Activated CD4-positive, alpha-beta memory T cell treated with anti-CD3 and anti-CD28 coated beads for 36 hours (primary cell): Measurements from ENCODE around the gene ARHGAP26. TPM values are rescaled to one million over a fixed set of nuclear protein-coding genes. Genes with fewer than 3 reads are reported as not detected.

Source experiments
- CTCF ChIA-PET: fragments of 350-600 bp; sonication (Branson Sonifier 250); formaldehyde crosslinking; loops from one replicate; lab custom pipeline; 2021; ENCODE audit warnings: antibody characterized with exemption, inconsistent platforms; lab: Charles Lee
- POLR2A ChIA-PET: fragments of 350-600 bp; sonication (Branson Sonifier 250); formaldehyde crosslinking; loops from one replicate; lab custom pipeline; 2021; ENCODE audit warnings: antibody characterized with exemption; lab: Charles Lee
- DNase-seq: peaks from one replicate; pipeline ENCODE4 v3.0.0-alpha.2; 2020
- H3K27ac Mint-ChIP-seq: one replicate; pipeline ENCODE4 v1.8.0; 2021; ENCODE audit warnings: mixed read lengths
- H3K27me3 Mint-ChIP-seq: one replicate; pipeline ENCODE4 v1.8.0; 2021; ENCODE audit warnings: mixed read lengths
- H3K36me3 Mint-ChIP-seq: one replicate; pipeline ENCODE4 v1.8.0; 2021; ENCODE audit warnings: mixed read lengths
- H3K4me1 Mint-ChIP-seq: one replicate; pipeline ENCODE4 v1.8.0; 2021; ENCODE audit warnings: low read depth, mixed read lengths
- H3K4me3 Mint-ChIP-seq: one replicate; pipeline ENCODE4 v1.8.0; 2021; ENCODE audit warnings: mild to moderate bottlenecking, mixed read lengths
- H3K9me3 Mint-ChIP-seq: one replicate; pipeline ENCODE4 v1.8.0; 2021; ENCODE audit warnings: mixed read lengths
- intact Hi-C: fragments of 100-400 bp; cut with micrococcal nuclease; formaldehyde crosslinking; loops from one replicate; pipeline ENCODE4 v1.15.1; 2023
- total RNA-seq, 2 experiments: library from RNA; stranded (reverse); gene quantifications; one replicate each; pipeline ENCODE4 v1.2.3, GENCODE V29; 2021

ARHGAP26 gene
- total RNA-seq, 2 experiments from 2014 or later, result 16.4 to 16.9 TPM

GRCh38 chr5:142805339-142805738 is 35.2 kb downstream of the ARHGAP26 start:
- Mint-ChIP-seq H3K4me3 (no peak overlapping the region), H3K9me3 (no peaks in the 10 kb centered on the region), H3K36me3 (no peaks in the 10 kb centered on the region), H3K4me1 (peaks cover 18% of the 10 kb centered on the region), H3K27me3 (no peaks in the 10 kb centered on the region), H3K27ac (no peak overlapping the region)
- no peak for DNase-seq
- intact Hi-C loops, result no loop called here
- ChIA-PET CTCF (no interaction called here), POLR2A (no interaction called here)

DNA sequence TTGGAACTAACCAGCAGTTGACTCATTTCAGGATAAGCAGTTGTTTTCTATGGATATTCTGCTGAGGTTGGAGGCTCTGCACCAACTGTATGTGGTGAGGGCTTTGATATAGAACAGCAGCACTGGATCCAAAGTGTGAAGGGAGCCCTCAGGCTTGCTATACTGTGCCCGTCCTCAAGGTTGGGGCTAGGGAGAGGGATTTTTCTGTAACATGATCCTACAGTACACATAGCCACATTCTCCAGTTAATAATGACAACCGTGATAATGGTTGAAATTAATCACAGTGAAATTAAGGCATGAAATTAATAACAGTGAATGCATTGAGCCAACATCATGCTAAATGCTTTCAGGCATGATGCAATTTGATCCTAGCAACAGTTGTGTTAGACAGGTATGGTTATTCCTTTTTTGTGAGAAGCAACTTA is 36.7 kb downstream of the ARHGAP26 start:
- no peaks in the 10 kb centered on the region for H3K36me3 Mint-ChIP-seq
- intact Hi-C loops, result no loop called here
- H3K27me3 Mint-ChIP-seq, result no peaks in the 10 kb centered on the region
- H3K9me3 Mint-ChIP-seq, result no peaks in the 10 kb centered on the region
- CTCF ChIA-PET, result no interaction called here
- no peak for DNase-seq
- H3K4me1 Mint-ChIP-seq, result peaks cover 5% of the 10 kb centered on the region
- no peak overlapping the region for H3K27ac Mint-ChIP-seq
- no peak overlapping the region for H3K4me3 Mint-ChIP-seq
- POLR2A ChIA-PET, result no interaction called here

- no peak for DNase-seq
- CTCF ChIA-PET, result no interaction called here
- POLR2A ChIA-PET, result no interaction called here
- H3K27me3 Mint-ChIP-seq, result no peaks in the 10 kb centered on the region
- no peaks in the 10 kb centered on the region for H3K36me3 Mint-ChIP-seq
- H3K9me3 Mint-ChIP-seq, result no peaks in the 10 kb centered on the region
- no peak overlapping the region for H3K4me3 Mint-ChIP-seq
- H3K4me1 Mint-ChIP-seq, result peaks cover under 1% of the 10 kb centered on the region
- intact Hi-C loops, result no loop called here
- H3K27ac Mint-ChIP-seq, result no peak overlapping the region
Observed at GRCh38 chr5:142807372-142807911, 37.3 kb downstream of the ARHGAP26 start.

GRCh38 chr5:142808878-142809598 is 38.9 kb downstream of the ARHGAP26 start:
- H3K27me3 Mint-ChIP-seq, result no peaks in the 10 kb centered on the region
- POLR2A ChIA-PET, result no interaction called here
- CTCF ChIA-PET, result interaction anchor here (0.8 to 1.4 kb wide), 3 partner anchors 58 to 79 kb away, joined by 3 to 5 read pairs (median 4); no protein-coding TSS in a partner anchor
- no peaks in the 10 kb centered on the region for H3K36me3 Mint-ChIP-seq
- intact Hi-C loops, result no loop called here
- no peaks in the 10 kb centered on the region for H3K9me3 Mint-ChIP-seq
- no peak for DNase-seq
- H3K4me1 Mint-ChIP-seq, result no peaks in the 10 kb centered on the region
- H3K4me3 Mint-ChIP-seq, result no peak overlapping the region
- no peak overlapping the region for H3K27ac Mint-ChIP-seq

DNA sequence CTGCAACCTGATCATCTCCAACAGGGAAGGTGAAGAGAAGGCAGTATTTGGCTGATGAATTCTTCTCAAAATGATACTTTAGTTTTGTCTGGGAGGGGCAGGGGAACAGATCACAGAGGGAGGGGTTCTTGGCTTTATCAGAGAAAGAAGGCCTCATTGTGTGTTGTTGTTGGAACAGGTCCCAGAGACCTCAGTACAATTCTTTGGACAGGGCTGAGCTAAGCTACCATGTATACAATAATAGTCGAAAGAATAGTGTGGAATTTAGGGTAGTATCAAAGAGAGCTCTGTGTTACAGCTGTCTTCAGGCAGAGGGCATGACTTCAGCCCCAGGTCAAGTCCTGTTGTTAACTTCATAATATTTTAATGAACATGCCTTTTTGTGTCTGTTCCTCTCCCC is 39.9 kb downstream of the ARHGAP26 start:
- Mint-ChIP-seq H3K9me3 (no peaks in the 10 kb centered on the region), H3K4me3 (no peak overlapping the region), H3K4me1 (no peaks in the 10 kb centered on the region), H3K36me3 (no peaks in the 10 kb centered on the region), H3K27me3 (no peaks in the 10 kb centered on the region), H3K27ac (no peak overlapping the region)
- ChIA-PET POLR2A (no interaction called here), CTCF (no interaction called here)
- no peak for DNase-seq
- intact Hi-C loops, result no loop called here

- intact Hi-C loops, result no loop called here
- H3K27me3 Mint-ChIP-seq, result no peaks in the 10 kb centered on the region
- no peaks in the 10 kb centered on the region for H3K9me3 Mint-ChIP-seq
- CTCF ChIA-PET, result no interaction called here
- POLR2A ChIA-PET, result no interaction called here
- H3K4me1 Mint-ChIP-seq, result no peaks in the 10 kb centered on the region
- no peak overlapping the region for H3K4me3 Mint-ChIP-seq
- H3K27ac Mint-ChIP-seq, result no peak overlapping the region
- H3K36me3 Mint-ChIP-seq, result no peaks in the 10 kb centered on the region
- no peak for DNase-seq
Observed at GRCh38 chr5:142810743-142811290, 40.6 kb downstream of the ARHGAP26 start.

GRCh38 chr5:142811866-142812557 is 41.8 kb downstream of the ARHGAP26 start:
- CTCF ChIA-PET, result interaction anchor here (0.6 to 0.8 kb wide), 2 partner anchors 35 to 43 kb away, joined by 3 read pairs; no protein-coding TSS in a partner anchor

DNA sequence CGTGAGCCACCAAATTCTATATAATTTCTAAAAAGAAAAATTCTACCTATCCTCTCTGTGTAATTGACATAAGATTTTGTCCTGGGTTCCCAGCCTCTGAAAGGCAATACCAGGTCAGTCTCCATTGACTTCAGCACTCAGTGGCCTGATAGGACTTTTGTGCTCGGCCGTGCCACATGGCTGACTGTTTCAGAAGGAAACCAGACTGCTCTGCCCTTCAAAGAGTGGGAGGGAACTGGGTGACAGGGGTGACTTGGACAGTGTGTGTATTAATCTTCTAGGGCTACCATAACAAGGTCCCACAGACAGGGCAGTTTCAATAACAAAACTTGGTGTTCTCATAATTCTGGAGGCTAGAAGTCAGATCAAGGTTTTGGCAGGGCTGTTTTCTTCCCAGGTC is 43.0 kb downstream of the ARHGAP26 start:
- H3K27me3 Mint-ChIP-seq, result no peaks in the 10 kb centered on the region
- CTCF ChIA-PET, result no interaction called here
- no peak for DNase-seq
- no peak overlapping the region for H3K4me3 Mint-ChIP-seq
- H3K4me1 Mint-ChIP-seq, result peaks cover 18% of the 10 kb centered on the region
- no peak overlapping the region for H3K27ac Mint-ChIP-seq
- POLR2A ChIA-PET, result no interaction called here
- intact Hi-C loops, result no loop called here
- H3K36me3 Mint-ChIP-seq, result no peaks in the 10 kb centered on the region
- H3K9me3 Mint-ChIP-seq, result no peaks in the 10 kb centered on the region

More at GRCh38 chr5:142811866-142812557, 41.8 kb downstream of the ARHGAP26 start:
- no peaks in the 10 kb centered on the region for H3K9me3 Mint-ChIP-seq
- no peak for DNase-seq
- H3K27ac Mint-ChIP-seq, result no peak overlapping the region
- no peaks in the 10 kb centered on the region for H3K36me3 Mint-ChIP-seq
- peaks cover 9% of the 10 kb centered on the region for H3K4me1 Mint-ChIP-seq
- no peaks in the 10 kb centered on the region for H3K27me3 Mint-ChIP-seq
- intact Hi-C loops, result no loop called here
- POLR2A ChIA-PET, result no interaction called here
- H3K4me3 Mint-ChIP-seq, result no peak overlapping the region

- Mint-ChIP-seq H3K4me3 (no peak overlapping the region), H3K27me3 (no peaks in the 10 kb centered on the region), H3K36me3 (no peaks in the 10 kb centered on the region), H3K27ac (no peak overlapping the region), H3K9me3 (no peaks in the 10 kb centered on the region), H3K4me1 (peaks cover 18% of the 10 kb centered on the region)
- intact Hi-C loops, result no loop called here
- ChIA-PET CTCF (no interaction called here), POLR2A (no interaction called here)
- no peak for DNase-seq
Observed at GRCh38 chr5:142814122-142814521, 43.9 kb downstream of the ARHGAP26 start.

DNA sequence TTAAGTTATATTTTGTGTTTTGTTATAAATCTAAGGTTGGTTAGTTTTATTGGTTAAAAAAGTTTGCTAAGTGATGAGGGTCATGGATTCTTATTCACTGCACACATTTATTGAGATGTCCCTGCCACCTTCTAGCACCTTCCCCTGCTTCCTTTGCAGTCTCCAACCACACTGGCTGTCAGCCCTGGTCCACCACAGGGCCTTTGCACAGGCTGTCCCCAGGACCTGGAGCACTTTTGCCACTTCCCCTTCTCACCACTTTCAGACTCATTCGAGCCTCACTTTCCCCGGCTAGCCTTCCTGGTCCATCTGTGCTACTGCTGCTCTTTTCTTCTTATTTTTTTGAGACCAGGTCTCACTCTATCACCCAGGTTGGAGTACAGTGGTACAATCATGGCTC is 45.3 kb downstream of the ARHGAP26 start:
- intact Hi-C loops, result no loop called here
- ChIA-PET CTCF (no interaction called here), POLR2A (no interaction called here)
- Mint-ChIP-seq H3K36me3 (no peaks in the 10 kb centered on the region), H3K27ac (no peak overlapping the region), H3K27me3 (no peaks in the 10 kb centered on the region), H3K4me3 (no peak overlapping the region), H3K4me1 (peaks cover 28% of the 10 kb centered on the region), H3K9me3 (no peaks in the 10 kb centered on the region)
- no peak for DNase-seq

DNA sequence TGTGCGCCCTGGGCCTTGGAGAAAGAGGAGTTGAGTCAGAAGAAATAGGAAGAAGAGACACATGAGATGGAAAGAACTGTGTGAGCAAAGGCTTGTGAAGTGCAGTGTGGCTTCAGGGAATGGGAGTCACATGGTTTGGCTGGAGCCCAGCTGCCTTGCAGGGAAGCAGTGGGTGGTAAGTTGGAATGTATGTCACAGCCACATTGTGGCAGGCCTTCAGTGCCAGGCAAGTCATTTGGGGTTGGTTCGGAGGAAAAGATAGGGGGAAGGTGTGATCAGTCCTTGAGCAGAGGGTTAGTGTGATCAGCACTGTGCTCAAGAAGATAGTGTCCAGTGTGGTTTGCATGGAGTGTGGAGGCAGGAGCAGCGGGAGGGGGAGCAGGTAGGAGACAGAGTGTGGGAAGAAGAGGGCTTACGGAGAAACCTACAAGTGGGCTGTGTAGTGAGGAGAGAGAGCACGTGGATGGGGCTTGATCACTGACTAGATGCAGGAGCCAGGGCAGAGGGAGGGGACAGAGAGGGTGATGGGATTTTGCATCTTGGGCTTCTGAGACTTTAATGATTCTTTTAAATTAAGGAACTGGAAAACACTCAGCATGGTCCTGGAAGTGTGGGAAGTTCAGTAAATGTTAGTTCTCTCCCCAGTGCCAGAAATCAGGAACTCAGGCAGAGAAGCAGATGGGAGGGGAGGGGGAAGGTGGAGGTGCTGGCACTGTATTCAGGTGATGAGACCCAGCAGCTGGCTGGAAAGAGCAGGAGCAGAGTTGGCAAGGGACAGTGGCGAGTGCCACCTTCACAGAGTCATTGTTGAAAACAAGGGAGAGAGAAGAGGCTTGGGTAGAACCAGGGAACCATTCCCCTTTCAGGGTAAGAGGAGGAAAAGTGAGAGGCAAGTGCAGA is 46.6 kb downstream of the ARHGAP26 start:
- Mint-ChIP-seq H3K27ac (no peak overlapping the region), H3K27me3 (no peaks in the 10 kb centered on the region)
- CTCF ChIA-PET, result interaction anchor here (2.3 kb wide), 1 partner anchor 104 kb away, joined by 11 read pairs; no protein-coding TSS in a partner anchor

More for the DNA sequence above, 46.6 kb downstream of the ARHGAP26 start:
- intact Hi-C loops, result no loop called here
- DNase-seq, result peak; percentile 53
- POLR2A ChIA-PET, result interaction anchor here (0.6 to 2.3 kb wide), 2 partner anchors 10 to 444 kb away, joined by 3 to 9 read pairs; no protein-coding TSS in a partner anchor
- no peak overlapping the region for H3K4me3 Mint-ChIP-seq
- H3K4me1 Mint-ChIP-seq, result peaks cover 39% of the 10 kb centered on the region
- no peaks in the 10 kb centered on the region for H3K9me3 Mint-ChIP-seq
- H3K36me3 Mint-ChIP-seq, result no peaks in the 10 kb centered on the region
